MM.1S (cell line): ENCODE data around the gene SIK1.
"Not testable (repeated sequence)": the region's sequence is repeated elsewhere in the genome, so short reads cannot be mapped to it uniquely, and the experiment has no call there.

Experiments used
- CTCF ChIP-seq: fragments of 300-600 bp; sonication (generic); IDR thresholded peaks from 2 replicates; pipeline ENCODE4 v1.5.1; 2016; ENCODE audit warnings: antibody characterized with exemption, low read length, mixed read lengths
- EZH2 ChIP-seq: fragments of 300-600 bp; sonication (generic); optimal IDR thresholded peaks from 2 replicates; pipeline ENCODE3; 2017; ENCODE audit warnings: low read depth, mild to moderate bottlenecking, antibody characterized with exemption, low read length, mixed read lengths

GRCh38 chr21:43442571-43442970 lies 15.6 kb upstream of the SIK1 start:
- TF ChIP-seq CTCF, EZH2: not testable (repeated sequence)
